ENCODE results near the gene NDE1. TPM values are rescaled to one million over a fixed set of nuclear protein-coding genes. Genes with fewer than 3 reads are reported as not detected.

NDE1 gene
- total and polyA plus RNA-seq, 2 of the 8 experiments (the other 6 are each of a cell fraction or from before 2014, with no cell fraction given), result 13.3 to 41.3 TPM

DNA sequence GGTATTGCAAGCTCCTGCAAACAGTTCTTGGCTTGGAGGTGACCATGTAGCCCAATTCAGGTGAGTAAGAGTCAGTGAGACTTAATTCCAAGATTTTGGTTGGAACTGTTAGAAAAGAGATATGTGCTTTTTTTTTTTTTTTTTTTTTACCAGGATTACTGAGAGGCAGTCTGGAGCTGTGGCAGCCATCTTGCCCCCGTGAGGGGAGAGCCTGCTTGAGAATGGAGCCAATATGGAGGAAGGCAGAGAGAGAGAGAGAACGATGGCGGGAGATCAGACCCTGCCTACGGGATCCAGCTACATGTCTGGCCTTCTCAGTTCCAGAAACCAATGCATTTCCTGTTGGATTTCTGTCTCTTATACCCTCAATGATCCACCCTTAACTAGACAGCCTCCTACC is 109.0 kb downstream of the NDE1 start:
- Histone ChIP-seq H3K4me3 (ENCODE audit: extremely low read depth in 1 of 4, insufficient read depth in 2 of 4, low read depth in 3 of 4, low read length in 4 of 4) (no peak overlapping the region), H3K9ac (replicated peaks in 1 of 4; ENCODE audit: extremely low read depth in 1 of 4, low read depth in 3 of 4, low read length in 3 of 4) (no peak overlapping the region), H3K4me2 (ENCODE audit: insufficient read depth in 1 of 2, low read depth in 2 of 2, low read length in 2 of 2) (no peak overlapping the region), H3K27me3 (replicated peaks in 1 of 4; ENCODE audit: control insufficient read depth in 3 of 4, extremely low read depth in 1 of 4, insufficient read depth in 3 of 4, low read length in 3 of 4) (no peaks in the 10 kb centered on the region), H4K5ac (ENCODE audit: insufficient read length, low read depth, low read length) (no peak overlapping the region), H2BK12ac (ENCODE audit: low read depth, low read length) (no peak overlapping the region), H3K4me1 (replicated peaks in 1 of 4; ENCODE audit: control insufficient read depth in 3 of 4, insufficient read depth in 4 of 4, low read length in 3 of 4) (peaks cover 0 to 2% (median under 1%) of the 10 kb centered on the region in 4 experiments; a peak in 1 of 7 replicates), H2AFZ (ENCODE audit: low read length) (no peak overlapping the region), H3K36me3 (ENCODE audit: control insufficient read depth in 2 of 4, insufficient read depth in 4 of 4, low read length in 3 of 4) (no peaks in the 10 kb centered on the region), H3K23me2 (ENCODE audit: low read depth, low read length) (peaks cover 3% of the 10 kb centered on the region; the same call in 1 of the 2 replicates), H3K14ac (ENCODE audit: insufficient read length) (no peak overlapping the region), H2BK5ac (ENCODE audit: low read depth, low read length) (no peak overlapping the region), H2BK120ac (replicated peaks; ENCODE audit: low read depth, low read length) (no peak overlapping the region), H3K79me2 (ENCODE audit: control insufficient read depth in 1 of 2, insufficient read depth in 2 of 2, low read length in 2 of 2) (no peaks in the 10 kb centered on the region), H3K4ac (replicated peaks; ENCODE audit: insufficient read length, low read depth, low read length) (no peak overlapping the region), H3K23ac (ENCODE audit: insufficient read length) (no peak overlapping the region), H3K56ac (replicated peaks; ENCODE audit: insufficient read length, low read depth, low read length) (no peak overlapping the region), H2BK20ac (ENCODE audit: low read length) (no peak overlapping the region), H2BK15ac (ENCODE audit: low read length) (no peak overlapping the region), H3K9me3 (ENCODE audit: insufficient read depth in 2 of 2, low read depth in 1 of 2, low read length in 1 of 2) (no peaks in the 10 kb centered on the region), H4K20me1 (replicated peaks in 1 of 2; ENCODE audit: control insufficient read depth in 1 of 2, insufficient read depth in 2 of 2, low read length in 2 of 2) (no peaks in the 10 kb centered on the region), H3K79me1 (ENCODE audit: low read depth, low read length) (no peaks in the 10 kb centered on the region), H4K91ac (replicated peaks; ENCODE audit: insufficient read length, low read length) (no peak overlapping the region), H4K8ac (ENCODE audit: extremely low read depth, insufficient read depth, low read length) (no peak overlapping the region), H3K27ac (ENCODE audit: low read depth, low read length) (no peak overlapping the region), H3K18ac (ENCODE audit: extremely low read depth, low read length) (no peak overlapping the region), H2AK5ac (ENCODE audit: low read depth, low read length) (no peak overlapping the region)
- DNase-seq (ENCODE audit: low read depth in 1 of 2, low spot score in 2 of 2) (no peak), FAIRE-seq (no peak)
- 92% methylated on average over 4 of the region's 4 CpGs; no CpG with 5 or more reads in 1 of the 2 experiments for WGBS, 2 experiments (ENCODE audit: extremely low coverage in 1 of 2, insufficient coverage in 1 of 2, insufficient read length in 1 of 2, insufficient replicate concordance in 2 of 2, low coverage in 1 of 2, low lambda C conversion rate in 2 of 2, missing lambda C conversion rate in 1 of 2)
- ChIA-PET CTCF (ENCODE audit: partially characterized antibody) (interaction anchor here (1.2 to 2.4 kb wide), 4 partner anchors 10 to 387 kb away, joined by 3 to 5 read pairs (median 4); no protein-coding TSS in a partner anchor), POLR2A (ENCODE audit: partially characterized antibody) (no interaction called here)
- TF ChIP-seq EGR1 (IDR thresholded peaks at IDR 0.05; ENCODE audit: borderline replicate concordance, low read depth, low read length), result no peak
- no peak for TF ChIP-seq SP4 (IDR thresholded peaks at IDR 0.05; ENCODE audit: low read length)
- TF ChIP-seq YY1 (IDR thresholded peaks at IDR 0.05; ENCODE audit: low read depth, low read length), result peak; percentile 56; the same call in 1 of the 2 replicates
- no peak for TF ChIP-seq CHD1 (IDR thresholded peaks at IDR 0.05; ENCODE audit: low read depth, low read length)
- TF ChIP-seq CREB1 (IDR thresholded peaks at IDR 0.05), result no peak
- TF ChIP-seq POLR2AphosphoS5 (IDR thresholded peaks at IDR 0.05; ENCODE audit: low read depth, low read length), result no peak

Measured in H1 (cell line).